GM18858 (cell line): ENCODE data around the gene RPS23.
A peak's percentile ranks its signal among the peaks of the same experiment; 100 is the strongest.

Source experiments
- ATAC-seq: cut with Tn5 transposase; IDR thresholded peaks from one replicate; pipeline ENCODE4 v1.9.1; 2021; ENCODE audit not compliant: unreplicated experiment

The RPS23 gene

GRCh38 chr5:82246960-82247574 is 31.1 kb downstream of the RPS23 start:
- ATAC-seq, result no peak

GRCh38 chr5:82244854-82245635 is 33.1 kb downstream of the RPS23 start:
- no peak for ATAC-seq

GRCh38 chr5:82244151-82244550 is 34.0 kb downstream of the RPS23 start:
- no peak for ATAC-seq

- ATAC-seq, result no peak
Observed at GRCh38 chr5:82234885-82235284, 43.3 kb downstream of the RPS23 start.

- peak; percentile 92 for ATAC-seq
Observed at GRCh38 chr5:82225525-82226172, 52.5 kb downstream of the RPS23 start.
